HL-60 (cell line): ENCODE results near the gene FAM98B.

Experiments
- GABPA ChIP-seq: IDR thresholded peaks from 2 replicates; pipeline ENCODE4 v1.6.1; 2012; ENCODE audit warnings: low read depth
- POLR2AphosphoS5 ChIP-seq: IDR thresholded peaks from 2 replicates; pipeline ENCODE4 v1.6.1; 2012; ENCODE audit warnings: low read depth
- TF ChIP-seq, protein P1 (sequence below): IDR thresholded peaks from one replicate; pipeline ENCODE4 v1.5.1; 2011; ENCODE audit warnings: low read length, control low read depth, inconsistent platforms; ENCODE audit not compliant: insufficient read depth

DNA sequence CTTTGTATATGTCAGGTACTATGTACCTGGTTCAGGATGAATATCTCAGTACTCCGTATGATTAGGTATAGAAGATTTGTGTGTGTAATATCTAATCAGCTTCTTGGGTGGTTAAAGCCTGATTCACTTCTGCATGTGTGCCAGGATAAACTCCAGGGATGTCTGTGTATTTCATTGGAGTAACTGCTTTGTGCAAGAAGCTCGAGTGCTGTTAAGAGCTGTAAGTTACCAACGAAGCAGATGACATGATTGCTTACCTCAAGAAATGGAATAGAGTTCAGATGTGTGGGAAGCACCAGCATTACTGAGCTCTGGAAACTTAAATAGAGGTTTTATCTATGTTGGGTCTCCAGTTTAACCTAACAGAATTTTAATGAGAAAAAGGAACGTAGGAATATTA, 23.7 kb downstream of the FAM98B start:
- TF ChIP-seq, protein P1, sequence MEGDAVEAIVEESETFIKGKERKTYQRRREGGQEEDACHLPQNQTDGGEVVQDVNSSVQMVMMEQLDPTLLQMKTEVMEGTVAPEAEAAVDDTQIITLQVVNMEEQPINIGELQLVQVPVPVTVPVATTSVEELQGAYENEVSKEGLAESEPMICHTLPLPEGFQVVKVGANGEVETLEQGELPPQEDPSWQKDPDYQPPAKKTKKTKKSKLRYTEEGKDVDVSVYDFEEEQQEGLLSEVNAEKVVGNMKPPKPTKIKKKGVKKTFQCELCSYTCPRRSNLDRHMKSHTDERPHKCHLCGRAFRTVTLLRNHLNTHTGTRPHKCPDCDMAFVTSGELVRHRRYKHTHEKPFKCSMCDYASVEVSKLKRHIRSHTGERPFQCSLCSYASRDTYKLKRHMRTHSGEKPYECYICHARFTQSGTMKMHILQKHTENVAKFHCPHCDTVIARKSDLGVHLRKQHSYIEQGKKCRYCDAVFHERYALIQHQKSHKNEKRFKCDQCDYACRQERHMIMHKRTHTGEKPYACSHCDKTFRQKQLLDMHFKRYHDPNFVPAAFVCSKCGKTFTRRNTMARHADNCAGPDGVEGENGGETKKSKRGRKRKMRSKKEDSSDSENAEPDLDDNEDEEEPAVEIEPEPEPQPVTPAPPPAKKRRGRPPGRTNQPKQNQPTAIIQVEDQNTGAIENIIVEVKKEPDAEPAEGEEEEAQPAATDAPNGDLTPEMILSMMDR: no peak
- TF ChIP-seq POLR2AphosphoS5 (no peak), GABPA (no peak)
